ENCODE measurements around the gene CCDC174.

DNA sequence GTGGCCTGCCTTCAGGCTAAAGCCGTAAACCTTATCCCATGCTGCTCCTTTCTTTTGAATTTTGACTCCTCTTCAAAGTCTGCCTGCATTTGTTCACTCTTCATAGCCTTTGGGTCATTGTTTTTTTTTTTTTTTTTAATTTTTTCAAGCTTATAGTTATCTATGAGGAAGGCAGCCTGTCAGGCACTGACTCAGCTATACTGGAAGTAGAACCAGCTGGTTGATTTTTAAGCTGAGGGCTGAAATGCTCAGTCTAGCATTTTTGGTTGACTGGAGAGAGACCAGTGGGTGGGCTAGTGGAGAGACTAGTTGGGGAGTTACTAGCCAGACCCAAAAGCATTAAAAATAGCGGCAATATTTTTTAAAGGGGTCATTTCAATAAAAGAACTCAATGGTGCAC lies 67.4 kb downstream of the CCDC174 start:
- TF ChIP-seq, protein P1, sequence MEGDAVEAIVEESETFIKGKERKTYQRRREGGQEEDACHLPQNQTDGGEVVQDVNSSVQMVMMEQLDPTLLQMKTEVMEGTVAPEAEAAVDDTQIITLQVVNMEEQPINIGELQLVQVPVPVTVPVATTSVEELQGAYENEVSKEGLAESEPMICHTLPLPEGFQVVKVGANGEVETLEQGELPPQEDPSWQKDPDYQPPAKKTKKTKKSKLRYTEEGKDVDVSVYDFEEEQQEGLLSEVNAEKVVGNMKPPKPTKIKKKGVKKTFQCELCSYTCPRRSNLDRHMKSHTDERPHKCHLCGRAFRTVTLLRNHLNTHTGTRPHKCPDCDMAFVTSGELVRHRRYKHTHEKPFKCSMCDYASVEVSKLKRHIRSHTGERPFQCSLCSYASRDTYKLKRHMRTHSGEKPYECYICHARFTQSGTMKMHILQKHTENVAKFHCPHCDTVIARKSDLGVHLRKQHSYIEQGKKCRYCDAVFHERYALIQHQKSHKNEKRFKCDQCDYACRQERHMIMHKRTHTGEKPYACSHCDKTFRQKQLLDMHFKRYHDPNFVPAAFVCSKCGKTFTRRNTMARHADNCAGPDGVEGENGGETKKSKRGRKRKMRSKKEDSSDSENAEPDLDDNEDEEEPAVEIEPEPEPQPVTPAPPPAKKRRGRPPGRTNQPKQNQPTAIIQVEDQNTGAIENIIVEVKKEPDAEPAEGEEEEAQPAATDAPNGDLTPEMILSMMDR (conservative IDR thresholded peaks at IDR 0.05; ENCODE audit: low read length) = no peak
- TF ChIP-seq EZH2phosphoT487 (IDR thresholded peaks at IDR 0.05; ENCODE audit: borderline replicate concordance) = no peak

All from Loucy (cell line).